Activated CD4-positive, alpha-beta T cell treated with anti-CD3 and anti-CD28 coated beads, Interleukin-2, amount 10 ng/mL, durations not matched to agents 7 days and 5 days (primary cell): ENCODE data around the gene SH2B2. TPM values are rescaled to one million over a fixed set of nuclear protein-coding genes. Genes with fewer than 3 reads are reported as not detected.
"Not testable (repeated sequence)": the region's sequence is repeated elsewhere in the genome, so short reads cannot be mapped to it uniquely, and the experiment has no call there.

Source experiments
- CTCF ChIA-PET: fragments of 350-600 bp; sonication (Branson Sonifier 250); formaldehyde crosslinking; loops from one replicate; lab custom pipeline; 2021; ENCODE audit warnings: antibody characterized with exemption; lab: Charles Lee
- POLR2A ChIA-PET: fragments of 350-600 bp; sonication (Branson Sonifier 250); formaldehyde crosslinking; loops from one replicate; lab custom pipeline; 2021; ENCODE audit warnings: antibody characterized with exemption; lab: Charles Lee
- DNase-seq: peaks from one replicate; pipeline ENCODE4 v3.0.0-alpha.2; 2020
- H3K27ac Mint-ChIP-seq: one replicate; pipeline ENCODE4 v1.8.0; 2021; ENCODE audit warnings: mild to moderate bottlenecking, moderate library complexity, mixed read lengths
- H3K27me3 Mint-ChIP-seq: one replicate; pipeline ENCODE4 v1.8.0; 2021; ENCODE audit warnings: mixed read lengths
- H3K36me3 Mint-ChIP-seq: one replicate; pipeline ENCODE4 v1.8.0; 2021; ENCODE audit warnings: low read depth, mixed read lengths
- H3K4me1 Mint-ChIP-seq: one replicate; pipeline ENCODE4 v1.8.0; 2021; ENCODE audit warnings: mixed read lengths
- H3K4me3 Mint-ChIP-seq: one replicate; pipeline ENCODE4 v1.8.0; 2021; ENCODE audit warnings: mild to moderate bottlenecking, moderate library complexity, mixed read lengths
- H3K9me3 Mint-ChIP-seq: one replicate; pipeline ENCODE4 v1.8.0; 2021; ENCODE audit warnings: mixed read lengths
- total RNA-seq, 2 experiments: library from RNA; stranded (reverse); gene quantifications; one replicate each; pipeline ENCODE4 v1.2.3, GENCODE V29; 2021

SH2B2 gene
- total RNA-seq, 2 experiments from 2014 or later: 0.12 to 0.50 TPM

DNA sequence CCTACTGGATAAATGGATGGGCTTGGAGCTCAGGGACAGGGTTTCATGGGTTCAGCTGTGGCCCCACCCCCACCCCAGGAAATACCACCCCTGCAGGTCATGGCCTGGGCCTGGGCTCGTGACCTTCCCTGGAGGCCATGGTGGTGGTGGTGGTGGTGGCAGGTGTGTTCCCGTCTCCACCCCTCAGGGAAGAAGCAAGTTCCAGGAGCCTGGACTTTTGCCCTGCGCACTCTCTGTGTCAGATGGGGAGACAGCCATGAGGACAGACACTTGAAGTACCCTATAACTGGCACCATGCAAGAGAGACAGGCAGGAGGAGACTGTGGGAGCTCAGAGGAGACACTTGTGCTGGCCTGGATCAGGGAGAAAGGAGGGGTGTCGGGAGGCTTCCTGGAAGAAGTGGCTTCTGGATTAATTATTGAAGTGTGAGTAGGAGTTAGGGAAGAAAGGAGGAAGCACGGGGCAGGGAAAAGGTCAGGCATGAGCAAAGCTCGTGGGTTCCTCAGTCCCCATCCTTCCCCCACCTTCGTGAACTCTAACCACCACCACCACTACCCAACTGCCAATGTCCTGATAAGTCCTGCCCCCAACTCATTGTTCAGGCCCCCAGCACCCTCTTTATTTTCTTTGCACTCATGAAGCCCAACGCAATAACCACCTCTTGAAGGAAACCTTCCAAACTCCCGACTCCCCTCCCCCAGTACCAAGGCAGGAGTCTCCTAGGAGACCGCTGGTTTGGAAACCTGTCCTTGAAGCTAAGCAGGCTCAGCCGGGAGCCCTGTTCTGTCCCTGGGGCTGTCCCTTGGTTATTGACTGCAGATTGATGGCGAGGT lies 8.9 kb downstream of the SH2B2 start:
- Mint-ChIP-seq H3K9me3 (no peaks in the 10 kb centered on the region), H3K27ac (no peak overlapping the region), H3K27me3 (peaks cover 9% of the 10 kb centered on the region), H3K36me3 (no peaks in the 10 kb centered on the region), H3K4me3 (no peak overlapping the region), H3K4me1 (peaks cover 8% of the 10 kb centered on the region)
- ChIA-PET POLR2A (no interaction called here), CTCF (interaction anchor here (1.1 kb wide), 1 partner anchor 130 kb away, joined by 3 read pairs; no protein-coding TSS in a partner anchor)
- DNase-seq: no peak

DNA sequence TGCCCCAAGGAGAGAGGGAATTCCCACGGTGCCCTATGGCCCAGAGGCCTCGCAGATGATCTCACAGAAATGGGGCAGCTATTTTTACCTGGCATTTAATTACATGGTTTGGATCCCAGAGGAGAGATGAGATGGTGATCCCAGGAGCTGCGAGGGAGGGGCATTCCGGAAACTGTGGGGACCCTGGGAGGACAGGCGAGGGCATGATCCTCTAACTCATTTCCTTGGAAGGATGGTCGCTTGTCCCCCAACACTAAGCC lies 9.4 kb downstream of the SH2B2 start:
- H3K27ac Mint-ChIP-seq: no peak overlapping the region
- ChIA-PET POLR2A (no interaction called here), CTCF (interaction anchor here (1.1 kb wide), 1 partner anchor 130 kb away, joined by 3 read pairs; no protein-coding TSS in a partner anchor)
- no peak overlapping the region for H3K4me3 Mint-ChIP-seq
- H3K4me1 Mint-ChIP-seq: peaks cover 8% of the 10 kb centered on the region
- no peak for DNase-seq
- peaks cover 9% of the 10 kb centered on the region for H3K27me3 Mint-ChIP-seq
- H3K9me3 Mint-ChIP-seq: no peaks in the 10 kb centered on the region
- H3K36me3 Mint-ChIP-seq: no peaks in the 10 kb centered on the region

DNA sequence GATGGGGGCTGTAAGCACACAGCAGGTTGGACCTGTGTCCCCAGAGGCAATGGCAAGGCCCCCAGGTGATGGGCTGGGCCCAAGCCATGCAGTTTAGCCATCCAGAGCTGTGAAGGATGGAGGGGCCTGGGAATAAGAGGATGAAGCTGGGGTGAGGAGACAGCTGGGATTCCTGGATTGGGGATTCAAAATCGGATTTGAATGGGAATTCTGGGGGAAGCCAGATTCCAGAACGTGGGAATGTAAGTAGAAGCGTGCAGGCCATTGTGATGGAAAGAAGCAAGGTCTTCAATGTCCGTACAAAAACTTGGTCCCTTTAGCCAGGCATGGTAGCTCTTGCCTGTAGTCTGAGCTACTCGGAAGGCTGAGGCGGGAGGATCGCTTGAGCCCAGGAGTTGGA lies 9.8 kb downstream of the SH2B2 start:
- CTCF ChIA-PET: interaction anchor here (1.1 kb wide), 1 partner anchor 129 kb away, joined by 3 read pairs; no protein-coding TSS in a partner anchor
- H3K9me3 Mint-ChIP-seq: no peaks in the 10 kb centered on the region

DNA sequence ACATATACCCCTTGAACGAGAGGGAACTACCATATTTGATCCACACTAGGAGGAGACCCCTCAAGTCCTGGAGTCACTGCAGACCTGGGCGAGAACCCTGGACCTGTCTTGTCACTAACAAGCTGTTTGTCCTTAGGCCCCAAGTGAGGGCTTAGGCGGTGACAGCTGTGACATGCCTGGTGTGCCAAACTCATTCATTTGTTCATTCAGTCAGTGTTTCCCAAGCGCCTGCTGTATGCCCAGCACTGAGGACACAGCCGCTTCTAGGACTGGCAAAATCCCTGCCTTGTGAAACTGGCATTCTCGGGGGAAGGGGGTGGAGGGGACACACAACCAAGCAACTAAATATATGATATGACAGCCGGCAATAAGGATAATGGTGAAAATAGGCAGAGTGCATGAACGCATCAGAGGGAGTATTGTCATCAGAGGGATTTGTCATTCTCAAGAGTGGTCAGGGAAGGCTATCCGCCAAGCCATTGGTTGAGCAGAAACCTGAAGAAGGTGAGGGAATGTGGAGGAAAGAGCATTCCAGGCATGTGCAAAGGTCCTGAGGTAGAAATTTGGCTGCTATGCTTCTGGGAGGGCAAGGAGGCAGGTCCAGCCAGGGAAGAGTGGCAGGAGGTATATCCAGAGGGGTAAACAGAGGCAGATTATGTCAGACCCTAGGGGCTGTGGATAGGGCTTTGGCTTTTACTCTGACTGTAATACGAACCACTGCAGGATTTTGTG lies 11.0 kb downstream of the SH2B2 start:
- H3K9me3 Mint-ChIP-seq: no peaks in the 10 kb centered on the region
- no peak overlapping the region for H3K4me3 Mint-ChIP-seq
- POLR2A ChIA-PET: no interaction called here
- no peaks in the 10 kb centered on the region for H3K36me3 Mint-ChIP-seq
- CTCF ChIA-PET: no interaction called here
- H3K27ac Mint-ChIP-seq: no peak overlapping the region
- H3K4me1 Mint-ChIP-seq: no peaks in the 10 kb centered on the region
- no peak for DNase-seq
- peaks cover 9% of the 10 kb centered on the region for H3K27me3 Mint-ChIP-seq

More for the DNA sequence above, 9.8 kb downstream of the SH2B2 start:
- H3K4me3 Mint-ChIP-seq: no peak overlapping the region
- POLR2A ChIA-PET: no interaction called here
- H3K36me3 Mint-ChIP-seq: no peaks in the 10 kb centered on the region
- H3K4me1 Mint-ChIP-seq: peaks cover 4% of the 10 kb centered on the region
- no peak for DNase-seq
- peaks cover 9% of the 10 kb centered on the region for H3K27me3 Mint-ChIP-seq
- no peak overlapping the region for H3K27ac Mint-ChIP-seq

DNA sequence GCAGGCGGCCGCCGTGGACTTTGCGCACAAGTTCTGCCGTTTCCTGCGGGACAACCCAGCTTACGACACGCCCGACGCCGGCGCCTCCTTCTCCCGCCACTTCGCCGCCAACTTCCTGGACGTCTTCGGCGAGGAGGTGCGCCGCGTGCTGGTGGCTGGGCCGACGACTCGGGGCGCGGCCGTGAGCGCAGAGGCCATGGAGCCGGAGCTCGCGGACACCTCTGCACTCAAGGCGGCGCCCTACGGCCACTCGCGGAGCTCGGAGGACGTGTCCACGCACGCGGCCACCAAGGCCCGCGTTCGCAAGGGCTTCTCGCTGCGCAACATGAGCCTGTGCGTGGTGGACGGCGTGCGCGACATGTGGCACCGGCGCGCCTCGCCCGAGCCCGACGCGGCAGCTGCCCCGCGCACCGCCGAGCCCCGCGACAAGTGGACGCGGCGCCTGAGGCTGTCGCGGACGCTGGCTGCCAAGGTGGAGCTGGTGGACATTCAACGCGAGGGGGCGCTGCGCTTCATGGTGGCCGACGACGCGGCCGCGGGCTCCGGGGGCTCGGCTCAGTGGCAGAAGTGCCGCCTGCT lies 14.1 kb downstream of the SH2B2 start:
- Mint-ChIP-seq H3K27ac (no peak overlapping the region), H3K27me3 (peaks cover 1% of the 10 kb centered on the region)
- POLR2A ChIA-PET: no interaction called here

DNA sequence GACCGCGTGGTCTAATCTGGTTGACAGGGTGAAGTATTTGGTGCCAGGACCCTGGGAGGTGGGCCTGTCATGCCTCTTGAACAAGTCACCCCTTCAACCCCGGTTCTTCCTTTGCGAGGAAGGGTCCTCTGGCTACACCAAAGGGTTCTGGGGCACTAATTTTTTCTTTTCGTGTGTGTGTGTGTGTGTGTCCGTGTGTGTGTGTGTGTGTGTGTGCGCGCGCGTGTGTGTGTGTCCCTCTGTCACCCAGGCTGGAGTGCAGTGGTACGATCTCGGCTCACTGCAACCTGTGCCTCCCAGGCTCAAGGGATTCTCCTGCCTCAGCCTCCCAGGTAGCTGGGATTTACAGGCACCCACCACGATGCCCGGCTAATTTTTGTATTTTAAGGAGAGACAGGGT lies 14.7 kb downstream of the SH2B2 start:
- H3K4me1 Mint-ChIP-seq, H3K9me3 Mint-ChIP-seq, H3K27me3 Mint-ChIP-seq, DNase-seq, POLR2A ChIA-PET, H3K36me3 Mint-ChIP-seq, H3K4me3 Mint-ChIP-seq, H3K27ac Mint-ChIP-seq: not testable (repeated sequence)
- CTCF ChIA-PET: interaction anchor here (1.0 to 1.2 kb wide), 2 partner anchors 10 to 13 kb away, joined by 4 to 6 read pairs; no protein-coding TSS in a partner anchor

More for the DNA sequence above, 14.1 kb downstream of the SH2B2 start:
- Mint-ChIP-seq H3K4me1 (peaks cover 6% of the 10 kb centered on the region), H3K36me3 (no peaks in the 10 kb centered on the region), H3K9me3 (no peaks in the 10 kb centered on the region), H3K4me3 (no peak overlapping the region)
- CTCF ChIA-PET: interaction anchor here (1.0 kb wide), 1 partner anchor 10 kb away, joined by 4 read pairs; no protein-coding TSS in a partner anchor
- no peak for DNase-seq

DNA sequence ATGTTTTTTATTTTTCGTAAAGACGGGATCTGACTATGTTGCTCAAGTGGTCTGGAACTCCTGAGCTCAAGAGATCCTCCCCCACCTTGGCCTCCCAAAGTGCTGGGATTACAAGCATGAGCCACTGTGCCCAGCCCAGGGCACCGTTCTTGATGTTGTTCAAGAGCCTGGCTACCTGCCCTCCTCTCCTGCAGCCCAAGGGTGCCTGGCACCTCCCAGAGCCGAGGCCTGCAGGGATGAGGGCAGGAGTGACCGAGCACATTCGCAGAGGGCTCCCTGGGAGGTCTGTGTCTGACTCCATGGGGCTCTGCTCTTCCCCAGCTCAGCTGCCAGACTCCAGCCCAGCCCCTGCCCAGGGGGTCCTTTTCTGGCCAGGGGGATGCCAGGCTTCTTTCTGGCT lies 15.4 kb downstream of the SH2B2 start:
- H3K4me1 Mint-ChIP-seq: peaks cover 14% of the 10 kb centered on the region
- DNase-seq: no peak
- no peak overlapping the region for H3K27ac Mint-ChIP-seq
- H3K4me3 Mint-ChIP-seq: no peak overlapping the region
- no peaks in the 10 kb centered on the region for H3K36me3 Mint-ChIP-seq
- no peaks in the 10 kb centered on the region for H3K9me3 Mint-ChIP-seq
- CTCF ChIA-PET: interaction anchor here (1.2 kb wide), 1 partner anchor 13 kb away, joined by 6 read pairs; no protein-coding TSS in a partner anchor
- POLR2A ChIA-PET: no interaction called here
- H3K27me3 Mint-ChIP-seq: peaks cover 1% of the 10 kb centered on the region

DNA sequence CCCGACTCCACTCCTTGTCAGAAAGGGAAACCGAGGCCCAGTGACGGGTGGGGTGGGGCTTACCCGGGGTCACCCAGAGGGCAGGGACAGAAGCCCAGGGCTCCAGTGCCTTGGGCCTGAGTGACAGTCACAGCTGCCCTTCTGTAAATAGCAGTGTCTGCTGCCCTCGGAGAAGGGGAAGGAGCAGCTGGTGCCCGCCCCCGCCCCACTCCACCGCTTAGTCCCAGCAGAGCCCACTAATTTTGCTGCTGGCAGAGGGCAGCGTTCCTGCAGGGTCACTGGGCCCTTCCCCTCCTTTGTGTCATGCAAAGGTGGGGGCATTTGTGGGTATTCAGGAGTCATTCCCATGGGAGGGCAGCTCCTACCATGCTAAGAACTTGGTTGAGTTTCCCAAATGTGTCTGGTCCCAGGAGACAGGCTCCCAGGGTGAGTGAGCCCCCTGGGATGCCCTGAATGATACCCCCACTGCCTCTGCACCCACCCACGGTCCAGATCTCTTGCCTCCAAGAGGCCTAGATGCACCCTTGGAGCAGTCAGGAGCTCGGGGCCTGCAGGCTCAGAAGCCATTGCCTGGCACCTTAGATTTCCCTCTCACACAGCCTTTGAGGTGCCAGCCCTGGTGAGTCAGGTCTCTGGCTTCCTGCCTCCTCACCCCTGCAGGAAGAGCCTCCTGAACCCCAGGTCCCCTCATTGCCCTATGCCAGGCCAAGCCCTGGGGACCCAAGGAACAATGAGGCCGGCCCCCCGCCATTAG lies 17.2 kb downstream of the SH2B2 start:
- Mint-ChIP-seq H3K4me3 (no peak overlapping the region), H3K27me3 (peaks cover 1% of the 10 kb centered on the region), H3K36me3 (no peaks in the 10 kb centered on the region), H3K4me1 (peaks cover 19% of the 10 kb centered on the region), H3K27ac (no peak overlapping the region), H3K9me3 (no peaks in the 10 kb centered on the region)
- CTCF ChIA-PET: interaction anchor here (0.5 to 1.4 kb wide), 3 partner anchors 12 to 128 kb away, joined by 3 to 5 read pairs (median 3); no protein-coding TSS in a partner anchor
- POLR2A ChIA-PET: no interaction called here
- no peak for DNase-seq

DNA sequence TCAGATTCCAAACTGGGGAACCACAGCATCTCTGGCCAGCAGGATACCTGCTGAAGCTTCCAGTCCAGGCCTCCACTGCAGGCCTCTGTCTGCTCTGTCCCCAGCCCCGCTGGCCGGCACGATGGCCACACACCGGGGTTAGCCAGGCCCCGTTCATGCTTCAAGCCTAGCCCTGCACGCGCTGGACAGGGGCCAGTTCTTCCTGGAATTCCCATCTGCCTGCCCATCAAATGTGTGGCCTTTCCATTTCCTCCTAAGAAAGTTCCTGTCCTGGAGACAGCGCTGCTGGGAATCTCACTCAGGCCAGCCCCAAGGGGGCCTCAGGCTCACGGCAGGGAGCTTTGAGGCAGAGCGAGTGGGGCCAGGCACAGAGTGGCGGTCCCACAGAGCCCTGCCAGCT lies 18.0 kb downstream of the SH2B2 start:
- H3K4me1 Mint-ChIP-seq: peaks cover 19% of the 10 kb centered on the region
- CTCF ChIA-PET: interaction anchor here (1.2 kb wide), 1 partner anchor 16 kb away, joined by 3 read pairs; no protein-coding TSS in a partner anchor
- peaks cover 1% of the 10 kb centered on the region for H3K27me3 Mint-ChIP-seq
- H3K9me3 Mint-ChIP-seq: no peaks in the 10 kb centered on the region
- POLR2A ChIA-PET: no interaction called here
- H3K27ac Mint-ChIP-seq: no peak overlapping the region
- H3K36me3 Mint-ChIP-seq: no peaks in the 10 kb centered on the region
- DNase-seq: no peak
- H3K4me3 Mint-ChIP-seq: no peak overlapping the region

DNA sequence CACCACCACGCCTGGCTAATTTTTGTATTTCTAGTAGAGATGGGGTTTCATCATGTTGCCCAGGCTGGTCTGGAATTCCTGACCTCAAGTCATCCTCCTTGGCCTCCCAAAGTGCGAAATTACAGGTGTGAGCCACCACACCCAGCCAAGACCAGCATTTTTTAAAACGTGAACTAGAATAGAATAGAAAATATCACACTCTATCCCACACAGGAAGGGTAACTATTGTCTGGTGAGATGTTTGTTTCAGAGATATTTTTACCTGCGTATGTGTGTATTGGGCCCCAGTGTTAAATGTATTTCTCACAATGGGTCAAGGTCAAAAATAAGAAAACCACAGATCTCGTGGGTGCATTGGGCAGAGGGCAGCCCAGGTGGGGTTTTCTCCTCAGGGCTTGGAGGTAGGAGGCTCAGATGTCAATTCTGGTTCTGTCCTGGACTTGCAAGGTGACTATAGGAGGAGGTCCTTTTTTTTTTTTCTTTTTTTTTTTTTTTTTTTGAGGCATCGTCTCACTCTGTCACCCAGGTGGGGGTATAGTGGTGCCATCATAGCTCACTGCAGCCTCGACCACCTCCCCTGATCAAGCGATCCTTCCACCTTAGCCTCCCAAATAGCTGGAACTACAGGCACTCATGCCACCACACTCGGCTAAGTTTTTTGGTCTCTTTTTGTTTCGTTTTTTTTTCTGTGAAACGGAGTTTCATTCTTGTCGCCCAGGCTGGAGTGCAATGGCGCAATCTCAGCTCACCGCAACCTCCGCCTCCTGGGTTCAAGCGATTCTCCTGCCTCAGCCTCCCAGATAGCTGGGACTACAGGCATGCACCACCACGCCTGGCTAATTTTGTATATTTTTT lies 19.0 kb downstream of the SH2B2 start:
- Mint-ChIP-seq H3K27me3 (no peaks in the 10 kb centered on the region), H3K36me3 (no peaks in the 10 kb centered on the region), H3K9me3 (no peaks in the 10 kb centered on the region), H3K27ac (no peak overlapping the region), H3K4me1 (peaks cover 19% of the 10 kb centered on the region), H3K4me3 (no peak overlapping the region)
- CTCF ChIA-PET: interaction anchor here (0.7 to 1.9 kb wide), 6 partner anchors 14 to 85 kb away, joined by 3 to 8 read pairs (median 4); no protein-coding TSS in a partner anchor
- DNase-seq: no peak
- POLR2A ChIA-PET: no interaction called here

DNA sequence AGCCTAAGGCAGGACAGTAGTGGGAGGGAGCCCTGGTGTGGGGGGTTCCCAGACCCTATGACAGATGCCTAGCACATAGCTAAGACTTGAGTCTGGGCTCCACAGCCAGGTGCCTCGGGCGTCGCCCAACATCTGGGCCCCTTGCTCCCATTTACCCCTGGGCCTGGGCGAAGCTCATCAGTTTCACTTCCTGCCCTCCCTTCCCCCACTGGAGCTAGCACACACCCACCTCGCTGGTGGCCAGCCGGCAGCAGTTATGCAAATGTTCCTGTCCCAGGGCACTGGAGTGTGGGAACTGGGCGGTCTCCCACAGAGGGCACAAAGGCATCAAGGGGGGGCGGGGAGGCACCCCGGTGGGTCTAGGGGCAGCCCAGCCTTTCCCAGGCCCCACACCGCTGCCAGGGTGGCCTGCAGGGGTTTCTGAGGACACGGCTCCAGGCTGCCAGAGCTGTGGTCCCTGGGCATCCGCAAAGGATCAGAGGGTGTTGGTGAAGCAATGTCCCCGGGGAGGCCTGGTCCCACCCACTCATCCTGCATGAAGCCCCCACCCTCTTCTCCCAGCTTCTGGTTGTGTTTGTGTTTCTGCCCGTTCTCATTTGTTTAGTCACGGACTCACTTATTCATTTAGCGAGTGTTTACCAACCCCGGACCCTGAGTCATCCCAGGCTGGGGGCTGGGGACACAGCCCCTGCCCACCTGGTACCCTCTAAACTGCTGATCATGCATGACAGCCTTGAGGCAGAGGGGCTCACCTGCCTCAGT lies 20.4 kb downstream of the SH2B2 start:
- Mint-ChIP-seq H3K36me3 (no peaks in the 10 kb centered on the region), H3K27ac (peak overlapping the region; percentile 60), H3K9me3 (no peaks in the 10 kb centered on the region), H3K4me3 (no peak overlapping the region), H3K27me3 (no peaks in the 10 kb centered on the region), H3K4me1 (peaks cover 19% of the 10 kb centered on the region)
- ChIA-PET CTCF (interaction anchor here (0.9 to 1.9 kb wide), 9 partner anchors 11 to 84 kb away, joined by 3 to 8 read pairs (median 4); no protein-coding TSS in a partner anchor), POLR2A (interaction anchor here (0.6 kb wide), 1 partner anchor 47 kb away, joined by 3 read pairs; no protein-coding TSS in a partner anchor)
- peak; percentile 50 for DNase-seq
